Measurements from ENCODE around the gene ADISSP. TPM values are rescaled to one million over a fixed set of nuclear protein-coding genes. Genes with fewer than 3 reads are reported as not detected.

Gene ADISSP
- total and polyA plus RNA-seq, 2 of the 8 experiments (the other 6 are each of a cell fraction or from before 2014, with no cell fraction given), result 111 to 141 TPM

DNA sequence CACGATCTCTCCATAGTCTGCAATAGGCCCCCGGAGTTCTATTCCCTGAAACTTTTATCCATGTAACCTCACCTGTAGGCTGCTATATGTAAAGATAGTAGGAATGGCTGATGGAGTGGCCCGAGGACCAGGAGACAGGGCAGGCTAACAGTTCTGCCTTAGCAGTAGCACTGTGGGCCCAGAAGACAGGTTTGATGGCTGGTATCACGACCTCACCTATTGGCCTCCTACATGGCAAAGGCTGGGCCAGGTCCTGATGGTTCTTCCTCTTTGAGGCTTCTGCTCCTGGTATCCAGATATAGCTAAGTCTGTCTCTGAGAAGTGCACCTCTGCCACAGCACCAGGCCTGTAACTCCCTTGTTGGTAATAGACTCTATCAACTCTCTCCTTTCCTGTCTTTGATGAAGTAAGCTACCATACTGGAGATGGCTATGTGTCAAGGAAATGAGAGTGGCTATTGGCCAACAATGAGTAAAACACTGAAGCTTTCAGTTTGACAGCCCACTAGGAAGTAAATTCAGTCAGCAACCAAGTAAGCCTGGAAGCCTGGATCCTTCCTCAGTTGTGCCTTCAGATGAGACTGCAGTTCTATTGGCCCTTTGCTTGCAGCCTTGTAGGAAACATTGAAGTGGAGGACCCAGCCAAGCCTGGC, 8.0 kb upstream of the ADISSP start:
- no peak overlapping the region for H3K23ac ChIP-seq (ENCODE audit: insufficient read length)
- no peak overlapping the region for H2BK5ac ChIP-seq (ENCODE audit: low read depth, low read length)
- H4K91ac ChIP-seq (replicated peaks; ENCODE audit: insufficient read length, low read length), result no peak overlapping the region
- no peak overlapping the region for H3K27ac ChIP-seq (ENCODE audit: low read depth, low read length)
- no peaks in the 10 kb centered on the region for H3K79me2 ChIP-seq (ENCODE audit: control insufficient read depth in 1 of 2, insufficient read depth in 2 of 2, low read length in 2 of 2)
- H3K9me3 ChIP-seq (ENCODE audit: insufficient read depth in 2 of 2, low read depth in 1 of 2, low read length in 1 of 2), result no peaks in the 10 kb centered on the region; a peak in 1 of 4 replicates
- no peaks in the 10 kb centered on the region for H4K20me1 ChIP-seq (replicated peaks in 1 of 2; ENCODE audit: control insufficient read depth in 1 of 2, insufficient read depth in 2 of 2, low read length in 2 of 2)
- WGBS, 2 experiments (ENCODE audit: extremely low coverage in 1 of 2, insufficient coverage in 1 of 2, insufficient read length in 1 of 2, insufficient replicate concordance in 2 of 2, low coverage in 1 of 2, low lambda C conversion rate in 2 of 2, missing lambda C conversion rate in 1 of 2), result 88% methylated on average over 4 of the region's 4 CpGs; no CpG with 5 or more reads in 1 of the 2 experiments
- no peaks in the 10 kb centered on the region for H3K79me1 ChIP-seq (ENCODE audit: low read depth, low read length)
- H3K14ac ChIP-seq (ENCODE audit: insufficient read length), result no peak overlapping the region
- H2BK120ac ChIP-seq (replicated peaks; ENCODE audit: low read depth, low read length), result no peak overlapping the region
- no peak overlapping the region for H3K9ac ChIP-seq (replicated peaks in 1 of 4; ENCODE audit: extremely low read depth in 1 of 4, low read depth in 3 of 4, low read length in 3 of 4)
- DNase-seq (ENCODE audit: low read depth in 1 of 2, low spot score in 2 of 2) (no peak), FAIRE-seq (no peak)
- no peak overlapping the region for H3K4me3 ChIP-seq (ENCODE audit: extremely low read depth in 1 of 4, insufficient read depth in 2 of 4, low read depth in 3 of 4, low read length in 4 of 4)
- ChIA-PET POLR2A (ENCODE audit: partially characterized antibody) (no interaction called here), CTCF (ENCODE audit: partially characterized antibody) (interaction anchor here (0.7 to 1.4 kb wide), 3 partner anchors 21 to 1096 kb away, joined by 3 to 4 read pairs (median 4); no protein-coding TSS in a partner anchor)
- no peak overlapping the region for H4K8ac ChIP-seq (ENCODE audit: extremely low read depth, insufficient read depth, low read length)
- peaks cover 0 to 11% (median 8%) of the 10 kb centered on the region in 4 experiments; a peak in 6 of 7 replicates for H3K4me1 ChIP-seq (replicated peaks in 1 of 4; ENCODE audit: control insufficient read depth in 3 of 4, insufficient read depth in 4 of 4, low read length in 3 of 4)
- H3K18ac ChIP-seq (ENCODE audit: extremely low read depth, low read length), result no peak overlapping the region
- peaks cover 0 to 30% (median 26%) of the 10 kb centered on the region in 4 experiments; a peak in 6 of 7 replicates for H3K27me3 ChIP-seq (replicated peaks in 1 of 4; ENCODE audit: control insufficient read depth in 3 of 4, extremely low read depth in 1 of 4, insufficient read depth in 3 of 4, low read length in 3 of 4)
- H2AK5ac ChIP-seq (ENCODE audit: low read depth, low read length), result no peak overlapping the region
- no peak overlapping the region for H3K4me2 ChIP-seq (ENCODE audit: insufficient read depth in 1 of 2, low read depth in 2 of 2, low read length in 2 of 2)
- H2BK15ac ChIP-seq (ENCODE audit: low read length), result no peak overlapping the region
- H3K36me3 ChIP-seq (ENCODE audit: control insufficient read depth in 2 of 4, insufficient read depth in 4 of 4, low read length in 3 of 4), result no peaks in the 10 kb centered on the region
- H2BK12ac ChIP-seq (ENCODE audit: low read depth, low read length), result no peak overlapping the region
- no peak overlapping the region for H2AFZ ChIP-seq (ENCODE audit: low read length)
- H3K23me2 ChIP-seq (ENCODE audit: low read depth, low read length), result peaks cover 14% of the 10 kb centered on the region; the same call in 1 of the 2 replicates
- no peak overlapping the region for H3K4ac ChIP-seq (replicated peaks; ENCODE audit: insufficient read length, low read depth, low read length)
- no peak overlapping the region for H2BK20ac ChIP-seq (ENCODE audit: low read length)
- no peak overlapping the region for H3K56ac ChIP-seq (replicated peaks; ENCODE audit: insufficient read length, low read depth, low read length)
- no peak overlapping the region for H4K5ac ChIP-seq (ENCODE audit: insufficient read length, low read depth, low read length)
- no peak for TF ChIP-seq JUND (IDR thresholded peaks at IDR 0.05; ENCODE audit: low read length)
- no peak for TF ChIP-seq CTBP2 (IDR thresholded peaks at IDR 0.05; ENCODE audit: borderline replicate concordance, insufficient read depth, insufficient read length, low read length)
- TF ChIP-seq KDM4A (IDR thresholded peaks at IDR 0.05; ENCODE audit: low read depth, low read length, severe bottlenecking), result no peak
- TF ChIP-seq BCL11A (IDR thresholded peaks at IDR 0.05; ENCODE audit: low read depth in 2 of 2, low read length in 2 of 2), result no peak
- no peak for TF ChIP-seq PHF8 (conservative IDR thresholded peaks at IDR 0.05; ENCODE audit: low read depth, low read length)
- TF ChIP-seq TAF7 (optimal IDR thresholded peaks at IDR 0.05; ENCODE audit: borderline replicate concordance, low read depth, low read length), result no peak
- no peak for TF ChIP-seq SRF (IDR thresholded peaks at IDR 0.05; ENCODE audit: low read depth, low read length)
- no peak for TF ChIP-seq CEBPB (IDR thresholded peaks at IDR 0.05; ENCODE audit: low read depth, low read length)
- no peak for TF ChIP-seq SP4 (IDR thresholded peaks at IDR 0.05; ENCODE audit: low read length)
- no peak for TF ChIP-seq GABPA (IDR thresholded peaks at IDR 0.05; ENCODE audit: borderline replicate concordance, insufficient read depth, low read length)
- no peak for TF ChIP-seq MAX (IDR thresholded peaks at IDR 0.05)
- TF ChIP-seq USF2 (IDR thresholded peaks at IDR 0.05; ENCODE audit: low read length), result no peak
